DMS53 (cell line): ENCODE results near the gene TNPO2.
"Not testable (repeated sequence)": the region's sequence is repeated elsewhere in the genome, so short reads cannot be mapped to it uniquely, and the experiment has no call there.

Experiments used
- DNase-seq: peaks from one replicate; lab custom pipeline; 2025; lab: John Stamatoyannopoulos, UW

The TNPO2 gene

DNA sequence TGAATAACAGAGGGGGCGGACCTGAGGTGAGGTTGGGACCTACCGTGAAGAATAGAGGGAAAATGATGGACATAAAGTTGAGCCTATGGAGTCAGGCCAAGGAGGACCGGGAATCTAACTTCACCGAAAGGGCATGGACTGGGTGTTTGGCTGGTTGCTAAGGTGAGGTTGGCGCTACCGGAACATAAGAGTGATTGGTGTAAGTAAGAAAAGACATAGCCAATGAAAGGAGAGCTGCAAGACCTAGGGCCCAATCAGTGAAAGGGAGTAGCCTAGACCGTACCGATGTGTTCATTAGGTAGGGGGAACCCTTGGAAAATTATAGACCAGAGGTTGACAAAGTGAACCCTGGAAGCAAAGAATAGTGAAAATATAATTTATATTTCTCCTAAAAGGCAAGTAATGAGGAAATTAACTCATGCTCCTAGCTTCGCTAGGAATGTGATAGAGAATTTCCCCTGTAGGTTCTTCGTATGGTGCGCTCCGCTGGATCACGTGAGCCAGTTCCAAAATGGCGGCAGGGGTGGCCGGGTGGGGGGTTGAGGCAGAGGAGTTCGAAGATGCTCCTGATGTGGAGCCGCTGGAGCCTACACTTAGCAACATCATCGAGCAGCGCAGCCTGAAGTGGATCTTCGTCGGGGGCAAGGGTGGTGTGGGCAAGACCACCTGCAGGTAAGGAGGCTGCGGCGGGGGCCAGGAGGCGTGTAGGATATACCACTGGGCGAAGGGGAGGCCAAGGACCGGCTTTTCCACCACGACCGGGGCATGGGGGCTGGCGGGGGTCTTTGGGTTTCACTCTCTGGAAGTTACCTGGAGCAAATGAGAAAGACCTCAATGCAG lies 13.5 kb upstream of the TNPO2 start, which contains the start of gene GET3:
Gene GET3, plus strand, starts transcription at position 503 of the 840 bp plus-strand sequence. Its CDS starts 9 bp downstream, at position 512.
- peak; percentile 99 for DNase-seq

DNA sequence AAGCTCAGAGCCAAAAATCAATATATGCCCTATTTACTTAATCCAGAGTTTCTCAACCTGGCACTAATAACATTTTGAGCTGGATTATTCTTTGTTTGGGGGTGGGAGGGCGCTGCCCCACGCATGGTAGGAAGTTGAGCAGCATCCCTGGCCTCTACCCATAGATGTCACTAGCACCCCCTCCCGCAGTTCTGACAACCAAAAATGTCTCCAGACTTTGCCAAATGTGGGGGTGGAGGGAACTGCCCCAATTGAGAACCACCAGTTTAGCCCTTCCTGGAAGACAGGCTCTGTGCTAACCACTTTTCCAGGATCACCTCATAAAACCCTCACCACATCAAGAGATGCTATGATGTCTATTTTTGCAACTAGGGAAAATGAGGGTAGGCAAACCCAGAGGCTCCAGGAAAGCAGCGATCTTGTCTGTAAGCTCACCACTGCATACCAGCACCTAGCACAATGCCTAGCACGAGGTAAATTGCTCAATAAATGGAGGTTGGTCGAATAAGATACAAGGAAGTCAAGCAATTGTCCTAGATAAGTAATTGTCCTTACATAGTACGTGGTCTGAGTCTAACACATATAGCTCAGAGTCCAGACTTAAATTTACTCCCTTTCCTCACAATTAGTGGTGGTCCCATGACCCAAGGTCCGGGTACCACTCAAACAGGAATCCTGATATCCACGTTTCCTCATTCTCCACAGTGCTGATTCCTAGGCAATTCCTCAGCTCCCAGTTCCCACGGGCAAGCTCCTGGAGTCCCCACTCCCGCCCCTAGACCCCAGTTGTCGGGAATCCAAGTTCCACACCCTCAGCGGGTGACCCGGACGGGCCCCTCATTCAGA lies 9.9 kb upstream of the TNPO2 start:
- peak; percentile 43 for DNase-seq

DNA sequence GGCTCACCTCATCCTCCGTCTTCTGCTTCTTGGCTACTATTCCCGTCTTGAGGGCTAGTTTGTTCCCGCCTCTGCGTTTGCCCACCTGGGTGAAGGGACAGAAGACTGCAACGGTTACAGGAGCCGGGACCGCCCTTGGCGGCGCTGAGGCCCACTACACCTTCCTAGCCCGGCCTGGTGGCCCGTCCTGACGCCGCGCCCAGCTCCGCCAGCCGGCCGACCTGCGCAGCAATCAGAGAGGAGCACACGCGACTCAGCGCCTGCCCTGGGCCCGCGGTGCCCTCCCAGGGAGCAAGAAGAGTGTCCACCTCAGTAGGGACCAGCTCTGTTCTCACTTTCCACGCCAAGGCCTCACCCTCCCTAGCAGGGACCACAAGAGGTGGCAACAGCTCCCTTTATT lies 7.6 kb upstream of the TNPO2 start:
- no peak for DNase-seq

DNA sequence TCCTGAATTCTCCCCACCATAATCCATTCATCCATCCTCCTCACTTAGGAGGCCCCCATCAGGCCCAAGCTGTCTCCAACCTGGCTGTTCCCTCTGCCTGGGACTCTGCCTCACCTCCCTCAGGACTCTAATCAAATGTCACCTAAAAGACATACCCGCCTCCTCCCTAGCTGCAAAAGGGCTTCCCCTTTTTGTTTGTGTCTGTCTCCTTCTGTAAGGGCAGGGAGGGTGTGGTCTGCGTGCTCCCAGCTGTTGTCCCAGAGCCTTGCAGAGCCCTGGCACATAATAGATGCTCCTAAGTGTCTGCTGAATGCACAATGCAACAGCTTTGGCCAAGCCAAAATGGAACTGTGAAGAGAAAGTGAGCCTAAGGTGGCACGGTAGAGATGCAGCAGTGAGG lies 6.3 kb upstream of the TNPO2 start:
- no peak for DNase-seq

DNA sequence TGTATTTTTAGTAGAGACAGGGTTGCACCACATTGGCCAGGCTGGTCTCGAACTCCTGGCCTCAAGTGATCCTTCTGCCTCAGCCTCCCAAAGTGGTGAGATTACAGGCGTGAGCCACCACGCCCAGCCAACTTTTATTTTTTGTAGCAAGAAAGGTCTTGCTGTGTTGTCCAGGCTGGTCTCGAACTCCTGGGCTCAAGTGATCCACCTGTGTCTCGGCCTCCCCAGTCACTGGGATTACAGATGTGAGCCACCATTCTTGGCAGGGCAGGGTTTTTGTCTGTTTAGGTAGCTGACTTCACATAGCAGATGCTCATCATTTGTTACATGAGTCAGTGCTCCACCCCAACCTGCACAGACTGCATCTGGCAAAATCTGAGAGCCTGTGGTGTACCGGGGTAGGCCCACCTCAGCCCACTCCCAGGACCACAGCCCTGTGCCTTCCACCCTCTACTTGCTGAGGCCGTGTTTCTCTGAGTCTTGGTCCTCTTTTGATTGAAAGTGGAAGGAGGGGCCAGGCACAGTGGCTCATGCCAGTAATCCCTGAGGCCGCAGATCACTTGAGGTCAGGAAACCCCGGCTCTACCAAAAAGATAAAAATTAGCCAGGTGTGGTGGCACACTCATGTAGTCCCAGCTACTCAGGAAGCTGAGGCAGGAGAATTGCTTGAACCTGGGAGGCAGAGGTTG lies 4.2 kb upstream of the TNPO2 start:
- no peak for DNase-seq

DNA sequence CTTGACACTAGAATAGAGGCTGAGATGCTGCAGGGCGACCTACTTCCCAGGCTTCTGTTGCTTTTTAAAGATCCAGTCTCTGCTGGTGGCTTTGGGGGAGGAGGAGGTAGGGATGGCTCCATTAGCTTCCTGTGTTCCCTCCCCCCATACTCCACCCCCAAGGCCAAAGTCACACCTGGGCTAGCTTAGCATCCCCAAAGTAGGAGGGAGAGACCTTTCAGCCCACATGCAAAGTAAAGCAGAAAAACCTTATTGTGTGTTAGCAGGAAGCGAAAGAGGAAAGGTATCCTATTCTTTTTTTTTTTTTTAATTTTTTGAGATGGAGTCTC lies 3.2 kb upstream of the TNPO2 start:
- DNase-seq, result no peak

DNA sequence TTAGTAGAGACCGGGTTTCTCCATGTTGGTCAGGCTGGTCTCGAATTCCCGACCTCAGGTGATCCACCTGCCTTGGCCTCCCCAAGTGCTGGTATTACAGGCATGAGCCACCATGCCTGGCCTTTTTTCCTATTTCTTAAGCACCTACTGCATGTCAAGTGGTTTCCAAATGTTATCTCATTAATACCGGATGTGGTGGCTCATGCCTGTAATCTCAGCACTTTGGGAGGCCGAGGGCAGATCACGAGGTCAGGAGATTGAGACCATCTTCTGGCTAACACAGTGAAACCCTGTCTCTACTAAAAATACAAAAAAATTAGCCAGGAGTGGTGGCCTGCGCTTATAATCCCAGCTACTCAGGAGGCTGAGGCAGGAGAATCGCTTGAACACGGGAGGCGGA lies 1.9 kb upstream of the TNPO2 start:
- DNase-seq, result not testable (repeated sequence)

DNA sequence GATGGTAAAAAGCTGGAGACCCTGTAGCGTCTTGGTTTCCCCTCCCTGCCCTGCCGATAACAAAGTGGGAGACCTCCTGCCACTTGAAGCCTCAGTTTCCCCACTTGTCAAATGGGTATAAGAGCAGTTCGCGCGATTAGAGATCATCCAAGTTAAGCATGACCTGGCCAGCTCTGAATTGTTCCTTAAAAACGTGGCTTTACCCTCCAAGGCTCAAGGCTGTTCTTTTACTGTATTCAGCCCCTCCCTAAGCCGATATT lies 421 bp downstream of the TNPO2 start:
- DNase-seq, result peak; percentile 50

DNA sequence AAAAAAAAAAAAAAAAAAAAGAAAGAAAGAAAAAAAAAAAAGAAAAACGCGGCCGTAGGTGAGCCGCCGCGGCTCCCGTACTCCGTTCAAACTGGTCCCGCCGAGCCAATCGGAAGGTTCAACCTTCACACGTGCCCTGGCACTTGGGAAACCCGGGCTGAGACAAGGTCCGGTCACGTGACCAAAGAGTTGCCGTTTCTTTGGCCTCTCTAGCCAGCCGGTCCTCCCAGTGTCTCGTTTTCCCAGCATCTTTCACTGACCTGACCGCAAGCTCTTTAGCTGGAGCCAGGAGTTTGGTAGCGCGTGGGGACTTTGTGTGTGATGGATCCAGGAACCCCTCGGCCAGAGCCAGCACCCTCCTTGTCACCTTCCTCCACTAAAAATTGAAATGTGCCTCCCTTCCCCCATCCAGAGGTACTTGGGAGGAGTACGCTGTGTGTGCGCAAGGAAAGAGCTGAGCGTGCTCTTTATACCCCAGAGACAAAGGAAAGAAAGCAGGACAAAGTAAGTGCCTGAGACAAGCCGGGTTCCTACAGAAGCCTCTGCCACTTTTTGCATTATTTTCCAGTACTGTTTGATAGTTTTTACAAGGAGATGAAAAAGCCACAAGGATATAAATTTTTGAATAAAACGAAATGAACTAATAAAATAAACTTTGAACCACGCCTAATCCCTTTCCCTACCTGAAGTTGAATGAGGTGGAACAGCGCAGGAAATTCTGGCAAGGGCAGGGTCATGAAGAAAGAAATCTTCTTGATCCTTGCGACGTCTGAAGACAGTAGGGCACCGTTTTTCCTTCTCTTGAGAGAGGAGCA lies 959 bp downstream of the TNPO2 start:
- peak; percentile 99 for DNase-seq

DNA sequence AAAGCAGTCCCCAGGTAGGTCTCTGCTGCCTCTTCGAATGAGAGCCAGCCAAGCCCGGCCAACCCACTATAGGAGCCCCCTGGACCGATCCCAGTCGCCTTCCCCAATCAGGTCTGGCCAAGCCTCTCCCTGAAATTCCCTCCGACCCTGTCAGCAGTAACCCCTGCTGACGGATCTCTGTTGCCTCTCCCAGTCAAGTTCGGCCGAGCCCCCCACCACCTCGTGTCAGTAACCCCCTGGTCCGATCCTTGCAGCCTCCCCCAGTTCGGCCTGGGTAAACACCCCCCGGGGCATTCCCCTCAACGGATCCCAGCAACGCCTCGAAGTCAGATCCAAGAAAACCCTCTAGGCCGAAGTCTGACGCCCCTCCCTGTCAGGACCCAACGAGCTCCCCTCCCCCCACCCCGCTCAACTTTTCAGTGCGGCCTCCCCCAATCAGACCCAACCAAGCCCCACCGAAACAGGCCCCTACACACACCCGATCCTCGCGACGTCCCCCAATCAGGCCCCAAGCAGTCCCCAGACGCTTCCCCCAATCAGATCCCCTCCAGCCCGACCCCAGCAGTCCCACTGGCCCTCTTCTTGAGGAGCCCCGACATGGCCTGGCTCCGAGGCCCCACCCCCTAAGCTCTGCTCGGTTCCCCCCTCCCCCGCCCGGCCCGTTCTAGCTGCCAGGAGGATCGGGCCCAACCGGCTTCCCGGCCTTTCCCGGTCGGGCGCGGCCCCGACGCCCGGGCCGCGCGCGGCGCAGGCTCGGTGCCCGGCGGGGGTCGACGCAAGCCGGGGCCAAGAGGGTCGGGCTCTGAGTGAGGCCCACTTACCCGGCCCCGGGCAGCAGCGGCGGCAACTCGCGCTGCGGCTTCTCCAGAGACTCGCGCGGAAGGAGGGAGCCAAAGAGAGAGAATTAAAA lies 1.8 kb downstream of the TNPO2 start:
- DNase-seq, result peak; percentile 74

DNA sequence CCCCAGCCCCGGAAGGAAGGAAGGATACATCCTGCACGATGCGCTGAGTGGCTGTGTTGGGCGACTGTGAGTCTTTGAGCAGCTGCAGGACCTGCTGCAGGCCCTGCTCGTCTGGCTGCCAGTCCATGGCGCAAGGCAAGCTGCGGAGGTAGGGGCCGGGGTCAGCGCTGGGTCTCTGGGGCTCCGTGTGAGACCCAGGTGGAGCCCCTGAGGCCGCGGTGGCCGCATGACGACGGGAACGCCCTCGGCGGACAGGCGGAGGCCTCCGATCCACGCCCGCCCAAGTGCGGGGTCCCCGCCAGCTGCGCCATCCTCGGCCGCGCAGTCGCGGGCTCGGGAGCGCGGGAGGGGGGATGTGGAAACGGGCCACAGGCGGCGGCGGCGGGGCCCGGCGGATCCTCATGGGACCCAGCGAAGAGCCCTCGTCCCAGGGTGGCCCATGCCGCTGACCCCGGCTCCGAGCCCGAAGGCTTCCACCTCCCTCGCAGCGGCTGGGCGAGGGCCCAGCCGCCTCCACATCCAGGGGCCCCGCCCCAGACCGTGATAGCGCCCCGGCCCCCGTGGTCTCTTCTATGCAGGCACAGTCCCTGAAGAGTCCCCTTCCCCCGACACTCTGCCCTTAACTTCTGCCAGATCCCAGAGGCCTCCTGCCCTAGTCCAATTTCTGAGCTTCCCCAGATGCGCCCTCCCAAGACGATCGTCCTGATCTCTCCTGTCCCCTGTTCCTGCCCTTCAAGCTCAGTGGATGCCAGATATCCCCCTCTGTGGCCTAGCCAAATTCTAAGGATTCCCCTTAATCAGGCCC lies 2.7 kb downstream of the TNPO2 start:
- DNase-seq, result no peak

DNA sequence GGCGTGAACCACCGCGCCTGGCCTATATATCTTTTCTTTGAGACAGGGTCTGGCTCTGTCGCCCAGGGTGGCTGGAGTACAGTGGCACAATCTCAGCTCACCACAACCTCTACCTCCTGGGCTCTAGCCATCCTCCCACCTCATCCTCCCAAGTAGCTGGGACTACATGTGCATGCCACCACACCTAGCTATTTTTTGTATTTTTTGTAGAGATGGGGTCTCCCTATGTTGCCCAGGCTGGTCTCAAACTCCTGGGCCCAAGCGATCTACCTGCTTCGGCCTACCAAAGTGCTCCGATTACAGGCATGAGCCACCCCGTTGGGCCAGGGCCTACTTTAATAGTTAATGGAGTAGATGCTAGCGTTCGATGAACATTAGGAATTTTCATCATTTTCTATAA lies 3.4 kb downstream of the TNPO2 start:
- DNase-seq, result no peak

DNA sequence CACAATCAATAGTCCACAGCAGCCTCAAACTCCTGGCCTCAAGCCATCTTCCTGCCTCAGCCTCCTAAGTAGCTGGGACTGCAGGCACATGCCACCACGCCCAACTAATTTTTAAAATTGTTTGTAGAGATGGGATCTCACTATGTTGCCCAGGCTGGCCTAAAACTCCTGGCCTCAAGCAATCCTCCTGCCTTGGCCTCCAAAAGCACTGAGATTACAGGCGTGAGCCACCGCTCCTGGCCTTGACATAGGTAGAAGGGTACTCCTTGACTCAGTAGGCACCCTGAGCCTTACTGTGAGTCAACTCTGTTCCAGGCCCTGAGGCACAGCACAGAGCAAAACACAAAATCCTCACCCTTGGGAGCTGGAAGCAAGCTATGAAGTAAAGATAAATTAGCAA lies 7.8 kb downstream of the TNPO2 start:
- DNase-seq, result no peak

DNA sequence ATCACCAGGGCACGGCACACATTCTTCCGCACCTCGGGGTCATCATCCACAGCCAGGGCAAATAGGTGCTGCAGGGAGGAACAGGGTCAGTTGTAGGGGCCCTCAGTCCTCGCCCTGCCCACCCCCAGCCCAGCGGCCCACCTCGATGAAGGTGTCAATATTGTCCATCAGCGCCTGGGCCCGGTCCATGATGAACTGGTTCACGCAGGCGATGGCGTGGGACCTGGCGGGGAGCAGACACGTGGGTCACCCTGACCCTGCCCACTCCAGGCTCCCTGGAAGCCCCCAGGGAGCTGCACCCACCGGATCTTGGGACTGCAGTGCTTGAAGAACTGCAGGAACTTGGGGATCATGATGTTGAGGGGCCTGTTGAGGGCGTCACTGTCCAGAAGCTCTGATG lies 8.6 kb downstream of the TNPO2 start:
- no peak for DNase-seq

DNA sequence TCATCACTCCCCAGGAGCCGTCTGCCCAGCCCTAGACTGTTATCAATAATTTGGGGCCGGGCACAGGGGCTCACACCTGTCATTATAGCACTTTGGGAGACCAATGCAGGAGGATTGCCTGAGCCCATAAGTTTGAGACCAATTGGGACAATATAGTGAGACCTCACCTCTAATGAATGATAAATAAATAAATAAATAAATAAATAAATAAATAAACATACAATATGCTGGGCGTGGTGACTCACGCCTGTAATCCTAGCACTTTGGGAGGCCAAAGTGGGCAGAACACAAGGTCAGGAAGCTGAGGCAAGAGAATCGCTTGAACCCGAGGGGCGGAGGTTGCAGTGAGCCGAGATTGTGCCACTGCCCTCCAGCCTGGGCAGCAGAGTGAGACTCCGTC lies 10.4 kb downstream of the TNPO2 start:
- DNase-seq, result not testable (repeated sequence)

DNA sequence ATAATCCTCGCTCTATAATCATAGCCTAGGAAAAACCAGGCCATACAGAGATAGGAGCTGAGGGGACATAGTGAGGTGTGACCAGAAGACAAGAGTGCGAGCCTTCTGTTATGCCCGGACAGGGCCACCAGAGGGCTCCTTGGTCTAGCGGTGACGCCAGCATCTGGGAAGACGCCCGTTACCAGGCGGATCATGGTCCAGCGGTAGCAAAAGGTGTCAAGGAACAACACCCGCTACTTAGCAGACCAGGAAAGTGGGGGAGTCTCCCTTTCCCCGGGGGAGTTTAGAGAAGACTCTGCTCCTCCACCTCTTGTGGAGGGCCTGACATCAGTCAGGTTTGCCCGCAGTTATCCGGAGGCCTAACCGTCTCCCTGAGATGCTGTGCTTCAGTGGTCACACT lies 11.7 kb downstream of the TNPO2 start:
- not testable (repeated sequence) for DNase-seq

DNA sequence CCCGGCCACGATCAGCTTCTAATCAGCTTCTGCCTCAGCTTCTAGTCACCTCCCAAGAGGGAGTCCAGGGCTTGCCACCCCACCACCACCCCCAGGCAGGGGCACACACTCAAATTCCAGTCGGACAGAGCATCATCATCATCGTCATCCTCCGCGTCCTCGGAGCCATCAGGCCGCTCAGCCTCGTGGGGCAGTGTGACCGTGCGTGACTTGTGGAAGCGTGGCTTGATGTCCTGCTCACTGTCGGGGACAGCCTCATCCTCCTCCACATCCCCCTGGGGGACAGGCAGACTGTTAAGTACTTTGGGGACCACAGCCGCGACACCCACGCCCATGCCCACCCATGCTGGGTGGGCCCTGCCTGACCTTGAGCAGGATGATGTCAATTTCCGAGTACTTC lies 12.5 kb downstream of the TNPO2 start:
- DNase-seq, result no peak

DNA sequence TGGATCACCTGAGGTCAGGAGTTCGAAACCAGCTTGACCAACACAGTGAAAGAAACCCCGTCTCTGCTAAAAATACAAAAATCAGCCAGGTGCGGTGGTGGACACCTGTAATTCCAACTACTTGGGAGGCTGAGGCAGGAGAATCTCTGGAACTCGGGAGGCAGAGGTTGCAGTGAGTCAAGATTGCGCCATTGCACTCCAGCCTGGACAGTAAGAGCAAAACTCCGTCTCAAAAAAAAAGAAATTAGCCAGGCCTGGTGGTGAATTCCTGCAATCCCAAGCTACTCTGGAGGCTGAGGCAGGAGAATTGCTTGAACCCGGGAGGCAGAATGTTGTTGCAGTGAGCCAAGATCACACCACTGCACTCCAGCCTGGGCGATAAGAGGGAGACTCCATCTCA lies 15.1 kb downstream of the TNPO2 start:
- no peak for DNase-seq

DNA sequence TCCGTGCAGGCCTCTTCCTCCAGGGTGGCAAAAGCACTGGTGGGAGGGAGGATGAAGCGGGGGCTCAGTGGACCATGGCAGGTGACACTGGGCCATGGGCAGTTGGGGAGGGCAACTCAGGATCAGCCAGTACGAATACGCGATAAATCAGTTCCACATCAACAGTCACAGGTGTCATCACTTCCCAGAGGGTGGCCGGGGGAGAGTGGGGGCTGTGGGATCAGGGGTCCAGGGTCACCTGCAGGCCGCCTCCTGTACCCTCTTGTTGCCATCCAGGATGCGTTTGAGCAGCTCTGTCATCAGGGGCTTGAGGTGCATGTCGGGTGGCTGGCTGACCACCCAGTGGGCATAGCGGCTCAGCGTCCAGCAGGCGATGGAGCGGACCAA lies 17.4 kb downstream of the TNPO2 start:
- no peak for DNase-seq

DNA sequence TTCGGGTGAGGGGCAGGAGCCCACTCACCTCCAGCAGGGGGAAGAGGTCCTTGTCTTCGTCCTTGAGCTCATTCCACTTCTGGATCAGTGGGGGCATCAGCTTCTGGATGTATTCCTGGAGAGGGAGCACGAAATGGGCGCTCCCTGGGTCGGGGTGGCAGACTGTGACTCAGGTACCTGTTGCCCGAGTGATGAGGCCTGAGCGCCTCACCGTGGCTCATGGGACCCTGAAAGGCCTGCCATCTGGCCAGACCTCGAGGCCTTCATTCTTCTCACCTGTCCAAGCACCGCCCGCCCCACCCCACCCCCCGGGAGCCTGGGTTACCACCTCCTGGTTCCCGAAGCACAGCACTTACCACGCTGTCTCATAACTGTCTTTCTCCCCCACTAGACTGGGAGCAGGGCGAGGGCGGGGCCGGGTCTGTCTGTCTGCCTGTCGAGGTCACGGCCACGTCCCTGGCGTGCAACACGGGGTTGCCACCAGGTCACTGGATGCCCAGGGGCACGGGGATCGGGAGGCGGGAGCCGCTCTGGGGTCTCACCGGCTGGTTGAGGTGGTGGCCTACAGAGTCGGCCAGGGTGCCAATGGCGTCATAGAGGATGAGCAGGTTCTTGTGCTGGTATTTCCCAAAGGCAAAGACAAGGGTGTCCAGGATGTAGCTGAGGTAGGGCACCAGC lies 17.9 kb downstream of the TNPO2 start:
- no peak for DNase-seq
